ENCODE results near the gene RIT2.

DNA sequence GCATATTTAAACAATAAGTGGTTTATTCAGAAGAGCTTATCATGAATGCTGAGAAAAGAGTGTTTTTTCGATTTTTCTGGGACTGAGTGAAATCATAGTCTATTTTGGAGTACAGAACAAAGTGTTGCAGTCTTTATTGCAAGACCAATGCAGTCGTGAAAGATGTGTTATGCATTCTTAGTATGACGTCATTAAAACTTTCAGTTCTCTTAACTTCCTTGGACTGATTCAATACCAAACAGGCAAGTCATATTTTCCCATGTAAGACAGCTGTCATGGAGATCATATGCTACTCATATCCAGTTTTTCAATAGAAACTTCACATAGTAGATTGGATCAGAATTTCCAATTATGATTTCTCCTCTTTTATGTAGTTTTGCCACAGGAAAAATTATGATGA lies 92.6 kb downstream of the RIT2 start:
- TF ChIP-seq, protein P1, sequence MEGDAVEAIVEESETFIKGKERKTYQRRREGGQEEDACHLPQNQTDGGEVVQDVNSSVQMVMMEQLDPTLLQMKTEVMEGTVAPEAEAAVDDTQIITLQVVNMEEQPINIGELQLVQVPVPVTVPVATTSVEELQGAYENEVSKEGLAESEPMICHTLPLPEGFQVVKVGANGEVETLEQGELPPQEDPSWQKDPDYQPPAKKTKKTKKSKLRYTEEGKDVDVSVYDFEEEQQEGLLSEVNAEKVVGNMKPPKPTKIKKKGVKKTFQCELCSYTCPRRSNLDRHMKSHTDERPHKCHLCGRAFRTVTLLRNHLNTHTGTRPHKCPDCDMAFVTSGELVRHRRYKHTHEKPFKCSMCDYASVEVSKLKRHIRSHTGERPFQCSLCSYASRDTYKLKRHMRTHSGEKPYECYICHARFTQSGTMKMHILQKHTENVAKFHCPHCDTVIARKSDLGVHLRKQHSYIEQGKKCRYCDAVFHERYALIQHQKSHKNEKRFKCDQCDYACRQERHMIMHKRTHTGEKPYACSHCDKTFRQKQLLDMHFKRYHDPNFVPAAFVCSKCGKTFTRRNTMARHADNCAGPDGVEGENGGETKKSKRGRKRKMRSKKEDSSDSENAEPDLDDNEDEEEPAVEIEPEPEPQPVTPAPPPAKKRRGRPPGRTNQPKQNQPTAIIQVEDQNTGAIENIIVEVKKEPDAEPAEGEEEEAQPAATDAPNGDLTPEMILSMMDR (IDR thresholded peaks at IDR 0.05) = no peak
- no peak for TF ChIP-seq POLR2A (IDR thresholded peaks at IDR 0.05)

Data from heart left ventricle (tissue), 13 donors.